GM18517 (cell line): Measurements from ENCODE around the gene PAM16.
"Not testable (repeated sequence)": the region's sequence is repeated elsewhere in the genome, so short reads cannot be mapped to it uniquely, and the experiment has no call there.

Source experiments
- ATAC-seq: cut with Tn5 transposase; IDR thresholded peaks from one replicate; pipeline ENCODE4 v1.9.1; 2021; ENCODE audit warnings: mild to moderate bottlenecking, moderate library complexity; ENCODE audit not compliant: unreplicated experiment

Gene PAM16

GRCh38 chr16:4354512-4355409 lies 3.6 kb upstream of the PAM16 start:
- ATAC-seq, result no peak

DNA sequence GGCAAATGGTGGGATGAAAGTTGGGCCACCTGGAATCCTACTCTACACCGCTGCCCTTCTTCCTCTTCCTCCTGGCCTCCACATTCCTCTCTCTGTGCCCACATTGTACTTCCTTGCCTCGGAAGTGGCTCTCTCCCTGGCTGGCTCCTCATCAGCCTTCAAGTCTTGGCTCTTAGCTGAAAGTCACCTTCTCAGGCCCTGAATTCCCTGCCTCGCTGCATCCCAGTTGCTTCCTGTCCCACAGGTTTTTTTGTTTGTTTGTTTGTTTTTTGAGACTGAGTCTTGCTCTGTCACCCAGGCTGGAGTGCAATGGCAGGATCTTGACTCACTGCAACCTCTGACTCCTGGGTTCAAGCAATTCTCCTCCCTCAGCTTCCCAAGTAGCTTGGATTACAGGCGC lies 2.6 kb upstream of the PAM16 start:
- no peak for ATAC-seq

GRCh38 chr16:4352843-4353242 lies 1.7 kb upstream of the PAM16 start:
- ATAC-seq, result no peak

- no peak for ATAC-seq
These were observed 759 bp upstream of the PAM16 start for GRCh38 chr16:4351880-4352279.

GRCh38 chr16:4350365-4350786 lies 745 bp downstream of the PAM16 start:
- ATAC-seq, result no peak

- no peak for ATAC-seq
These were observed 1.8 kb downstream of the PAM16 start for GRCh38 chr16:4349332-4349731.

DNA sequence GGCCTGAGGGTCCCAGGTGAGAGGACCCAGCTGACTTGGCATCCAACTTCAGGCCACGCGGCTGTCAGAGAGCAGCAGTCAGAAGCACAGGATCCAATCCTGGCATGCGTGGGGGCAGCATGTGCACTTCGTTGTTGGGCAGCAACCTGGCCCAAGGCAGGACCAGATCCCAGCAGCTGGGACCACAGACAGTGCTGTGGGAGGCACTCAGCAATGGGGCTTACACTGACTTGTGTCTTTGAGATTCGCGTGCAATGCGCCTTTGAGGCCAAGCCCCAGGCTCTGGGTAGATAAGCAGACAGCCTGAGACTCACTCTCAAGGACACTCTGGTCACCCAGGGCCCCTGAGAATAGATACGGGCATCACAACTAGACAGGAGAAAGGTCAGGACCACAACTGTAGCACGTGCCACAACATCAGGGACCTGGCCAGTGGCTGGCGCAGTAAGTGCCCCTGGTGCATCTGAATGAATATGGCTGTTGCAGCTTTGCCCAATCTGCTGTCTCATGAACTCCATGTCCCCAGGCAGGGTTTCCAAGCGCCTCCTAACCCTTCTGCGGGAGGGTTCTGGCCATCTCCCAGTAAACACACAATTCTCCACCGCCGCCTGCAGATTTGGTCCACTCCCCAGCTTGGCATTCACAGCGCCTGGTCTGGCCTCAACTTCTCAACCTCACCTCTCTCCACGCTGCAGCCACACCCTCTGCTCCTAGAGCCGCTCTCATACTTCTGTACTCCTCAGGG lies 3.2 kb downstream of the PAM16 start:
- ATAC-seq, result no peak

- no peak for ATAC-seq
These were observed 4.1 kb downstream of the PAM16 start for GRCh38 chr16:4347010-4347409.

DNA sequence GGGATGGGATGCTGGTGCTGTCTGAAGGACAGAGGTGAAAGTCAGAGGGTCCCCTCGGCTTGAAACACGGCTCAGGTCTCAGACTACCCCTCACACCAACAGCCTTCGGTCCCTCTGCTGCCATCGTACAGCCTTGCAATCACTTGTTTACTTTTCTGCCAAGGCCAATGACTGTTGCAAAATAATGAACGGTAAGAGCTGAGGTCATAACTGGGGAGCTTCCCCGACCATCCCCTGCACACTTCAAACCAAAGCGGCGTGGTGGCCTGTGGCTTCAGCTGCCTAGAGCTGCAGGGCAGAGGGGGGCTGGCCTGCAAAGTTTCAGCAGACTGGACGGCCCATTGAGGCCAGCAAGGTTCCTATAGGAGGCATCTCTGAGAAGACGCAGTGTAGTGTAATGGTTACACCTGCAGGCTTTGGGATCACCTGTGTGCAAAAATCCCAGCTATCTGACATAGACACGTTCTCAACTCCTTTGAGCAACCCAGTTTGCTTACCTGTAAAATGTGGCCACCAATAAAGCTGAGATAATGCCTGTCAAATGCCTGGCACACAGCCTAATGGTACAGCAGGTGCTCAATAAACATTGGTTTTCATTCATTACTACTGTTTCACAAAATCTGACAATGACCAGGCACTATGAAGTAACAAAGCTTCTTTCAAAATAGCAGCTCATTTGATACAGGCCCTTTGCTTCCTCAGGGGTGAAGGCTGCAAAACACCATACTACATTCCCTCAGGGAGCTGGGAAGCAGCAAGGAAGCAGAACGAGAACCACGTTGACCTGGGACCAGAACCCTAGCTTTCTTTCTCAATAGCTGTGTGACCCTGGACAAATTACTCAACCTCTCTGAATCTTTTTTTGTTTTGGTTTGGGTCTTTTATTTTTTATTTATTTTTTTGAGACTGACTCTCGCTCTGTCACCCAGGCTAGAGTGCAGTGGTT lies 5.0 kb downstream of the PAM16 start:
- ATAC-seq, result no peak

GRCh38 chr16:4344983-4345835 lies 5.9 kb downstream of the PAM16 start:
- ATAC-seq, result no peak

- ATAC-seq, result not testable (repeated sequence)
These were observed 6.7 kb downstream of the PAM16 start for GRCh38 chr16:4344300-4344982.

DNA sequence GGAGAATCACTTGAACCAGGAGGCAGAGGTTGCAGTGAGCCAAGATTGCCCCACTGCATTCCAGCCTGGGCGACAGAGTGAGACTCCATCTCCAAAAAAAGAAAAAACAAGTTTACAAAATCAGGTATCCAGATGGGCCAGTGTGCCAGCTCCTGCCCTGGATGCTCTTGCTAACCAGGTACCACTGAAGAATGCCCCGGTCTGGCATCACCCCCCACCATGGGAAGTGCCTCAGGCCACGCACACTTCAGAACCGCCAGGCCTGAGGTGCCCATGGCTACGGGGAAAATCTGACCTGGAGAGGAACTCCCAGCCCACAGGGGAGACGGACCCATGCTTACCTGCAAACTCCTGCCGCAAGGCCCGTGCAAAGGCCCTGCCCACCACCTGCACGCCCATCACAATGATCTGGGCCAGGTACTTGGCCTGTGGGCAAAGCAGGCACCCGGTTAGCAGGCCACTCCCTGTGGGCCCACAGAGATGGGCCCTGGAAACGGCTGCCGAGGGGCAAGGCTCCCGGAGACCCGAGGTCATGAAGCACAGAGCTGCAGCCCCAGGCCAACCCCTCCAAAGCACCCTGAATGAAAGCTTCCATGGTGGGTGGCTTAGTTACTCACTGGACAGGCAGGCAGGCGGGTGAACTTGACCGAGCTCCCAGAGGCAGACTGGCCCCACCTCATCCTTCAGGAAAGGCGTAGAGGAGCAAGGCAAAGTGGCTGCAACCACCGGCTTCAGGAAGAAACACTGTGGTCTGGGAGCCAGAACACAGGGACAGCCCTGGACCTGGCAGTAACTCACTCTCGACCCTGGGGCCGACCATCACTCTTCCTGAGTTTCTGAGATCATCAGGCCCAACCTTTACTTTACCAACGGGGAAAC lies 8.0 kb downstream of the PAM16 start:
- ATAC-seq, result no peak

DNA sequence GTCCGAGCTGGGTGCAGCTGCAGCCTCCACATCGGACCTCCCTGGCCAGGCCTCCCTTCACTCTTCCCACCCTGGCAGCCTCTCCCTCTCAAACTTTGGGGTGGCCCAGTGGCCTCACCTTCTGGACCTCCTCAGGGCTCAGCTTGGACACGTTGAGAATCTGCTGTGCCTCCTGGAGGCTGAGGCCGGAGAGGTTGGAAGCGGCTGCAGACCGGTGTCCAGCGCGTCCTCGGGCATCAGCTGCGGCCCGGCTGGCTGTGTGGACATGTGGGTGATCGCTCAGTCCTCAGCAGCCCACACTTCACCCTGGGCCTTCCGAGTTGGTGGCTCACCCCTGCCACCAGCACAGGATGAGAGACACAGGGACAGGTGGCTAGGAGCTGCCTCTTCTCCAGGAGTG lies 9.9 kb downstream of the PAM16 start:
- ATAC-seq, result no peak

DNA sequence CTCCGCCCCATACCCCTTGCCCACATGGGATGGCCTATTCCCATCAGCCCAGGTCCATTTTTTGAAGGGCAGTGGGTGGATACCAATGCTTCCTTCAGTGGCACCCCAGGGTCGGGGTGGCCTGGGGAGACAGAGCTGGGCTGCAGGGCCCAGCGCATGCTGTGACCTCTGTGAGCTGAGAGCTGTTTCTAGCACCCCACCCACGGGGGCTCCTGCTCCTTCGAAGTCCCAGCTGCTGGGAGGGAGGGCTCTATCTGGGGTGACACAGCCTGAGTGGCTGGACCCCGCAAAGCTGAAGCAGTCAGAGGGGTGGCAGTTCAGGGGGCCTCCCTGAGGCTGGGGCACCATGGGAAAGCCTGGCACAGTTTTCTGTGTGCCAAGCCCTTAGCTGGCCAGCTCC lies 10.7 kb downstream of the PAM16 start:
- ATAC-seq, result no peak

GRCh38 chr16:4339909-4340308 lies 11.2 kb downstream of the PAM16 start:
- no peak for ATAC-seq

- ATAC-seq, result no peak
These were observed 11.7 kb downstream of the PAM16 start for GRCh38 chr16:4339455-4339854.

DNA sequence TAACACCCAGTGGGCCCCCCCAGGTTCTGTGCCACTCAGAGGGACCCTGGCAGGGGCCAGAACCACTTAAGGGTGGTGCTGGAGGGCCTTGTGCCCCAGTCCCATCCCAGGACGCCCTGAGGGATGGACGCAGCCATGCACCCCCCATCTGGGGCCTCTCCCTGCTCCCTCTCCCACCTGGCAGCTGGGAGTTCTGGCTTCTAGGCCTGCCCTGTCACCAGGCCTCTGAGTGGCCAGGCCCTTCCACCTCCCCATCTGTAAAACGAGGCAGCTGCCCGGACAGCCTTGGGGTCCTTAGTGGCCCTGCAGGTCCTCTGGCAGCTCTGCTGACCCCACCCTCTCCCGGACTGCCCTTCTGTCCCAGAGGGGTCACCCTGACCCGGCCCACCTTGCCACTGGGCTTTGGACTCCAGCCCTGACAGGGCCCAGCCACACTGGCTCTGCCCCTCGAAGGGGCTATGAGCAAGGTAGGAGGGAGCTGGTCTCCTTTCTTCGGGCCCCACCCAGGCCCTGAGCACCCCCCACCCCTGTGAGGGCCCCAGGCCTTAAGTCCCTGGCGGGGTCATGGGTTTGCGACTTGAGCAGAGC lies 12.3 kb downstream of the PAM16 start:
- ATAC-seq, result no peak

GRCh38 chr16:4338125-4338582 lies 13.0 kb downstream of the PAM16 start:
- ATAC-seq, result no peak
